Germinal center (tissue), 1 donor: ENCODE results near the gene OBSCN.

Experiments
- DNase-seq: peaks from one replicate; pipeline ENCODE4 v3.0.0; 2012; ENCODE audit warnings: mixed read lengths, low spot score

The OBSCN gene

GRCh38 chr1:228381356-228381755, 173.5 kb downstream of the OBSCN start:
- DNase-seq = no peak

- no peak for DNase-seq
These were observed 175.9 kb downstream of the OBSCN start for GRCh38 chr1:228383773-228384172.

DNA sequence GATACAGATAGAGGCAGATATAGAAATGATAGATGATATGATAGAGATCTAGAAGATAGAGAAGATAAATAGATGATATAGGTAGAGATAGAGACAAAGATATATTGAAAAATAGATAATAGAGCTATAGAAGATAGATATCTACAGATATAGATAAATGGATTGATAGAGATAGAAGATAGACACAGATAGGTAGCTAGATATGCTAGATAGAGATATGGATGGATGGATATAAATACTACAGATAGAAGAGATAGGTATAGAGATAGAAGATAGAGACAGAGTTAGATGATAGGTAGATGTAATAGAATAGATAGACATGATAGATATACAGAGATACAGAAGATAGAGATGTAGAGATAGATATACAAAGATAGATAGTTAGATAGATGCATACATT, 177.4 kb downstream of the OBSCN start:
- no peak for DNase-seq

DNA sequence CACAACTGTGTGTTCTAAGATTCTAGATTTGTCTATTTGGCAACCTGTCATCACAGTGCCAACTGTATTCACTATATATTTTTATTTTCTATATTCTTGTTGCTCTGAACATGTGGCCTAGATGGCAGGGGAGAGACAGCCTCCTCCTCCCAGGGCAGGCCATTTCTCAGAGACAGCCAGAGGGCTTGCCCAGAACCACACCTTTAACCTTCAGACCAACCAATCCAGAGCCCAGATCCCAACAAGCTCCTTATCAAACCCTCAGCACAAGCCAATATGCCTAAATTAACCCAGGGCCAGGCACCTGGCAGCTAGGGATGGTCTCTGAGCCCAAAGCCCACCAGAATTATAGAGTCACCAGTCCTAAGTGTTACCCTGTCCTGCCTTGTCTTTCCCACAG, 179.5 kb downstream of the OBSCN start:
- no peak for DNase-seq

DNA sequence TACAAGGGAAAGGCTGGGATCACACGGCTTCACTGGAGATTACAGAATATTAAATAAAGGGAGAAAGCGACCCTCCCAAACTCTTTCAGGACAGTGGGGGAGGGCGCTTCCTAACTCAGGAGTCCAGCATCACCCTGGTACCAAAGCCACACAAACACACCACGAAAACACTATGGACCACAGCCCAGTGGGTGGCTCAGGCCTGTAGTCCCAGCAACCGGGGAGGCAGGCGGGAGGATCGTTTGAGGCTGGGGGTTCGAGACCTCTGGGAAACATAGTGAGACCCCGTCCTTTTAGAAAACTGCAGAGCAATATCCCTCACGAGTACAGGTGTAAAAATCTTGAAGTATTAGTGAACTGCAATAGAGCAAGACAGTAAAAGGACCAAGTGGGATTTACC, 182.8 kb downstream of the OBSCN start:
- no peak for DNase-seq

DNA sequence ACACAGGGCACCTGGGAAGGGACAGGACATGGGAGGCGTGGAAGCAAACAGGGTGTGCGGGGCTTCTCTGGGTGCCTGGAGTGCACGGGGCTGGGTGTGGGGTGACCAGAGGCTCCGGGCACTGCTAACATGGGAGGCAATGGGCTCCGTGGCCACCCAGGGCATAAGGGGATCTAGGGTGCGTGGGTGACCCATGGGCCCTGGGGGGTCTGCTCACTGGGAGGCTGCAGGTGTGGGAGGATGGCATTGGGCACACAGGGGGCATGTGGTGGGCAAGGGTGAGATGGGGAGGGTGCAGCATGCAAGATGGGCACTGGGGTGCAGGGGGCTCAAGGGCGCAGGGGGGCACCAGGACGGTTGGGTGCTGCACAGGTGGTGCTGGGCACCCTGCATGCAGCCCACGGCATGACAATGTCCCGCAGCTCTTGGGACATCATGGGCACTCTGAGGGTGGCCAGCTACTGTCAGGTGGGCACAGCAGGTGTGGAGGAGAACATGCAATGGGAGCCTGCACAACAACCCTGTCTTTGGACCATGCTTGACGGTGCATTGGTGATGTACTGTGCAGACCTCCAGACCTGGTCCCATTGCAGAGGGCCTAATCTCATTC, 183.7 kb downstream of the OBSCN start:
- no peak for DNase-seq

- no peak for DNase-seq
These were observed 184.5 kb downstream of the OBSCN start for GRCh38 chr1:228392111-228392936.

DNA sequence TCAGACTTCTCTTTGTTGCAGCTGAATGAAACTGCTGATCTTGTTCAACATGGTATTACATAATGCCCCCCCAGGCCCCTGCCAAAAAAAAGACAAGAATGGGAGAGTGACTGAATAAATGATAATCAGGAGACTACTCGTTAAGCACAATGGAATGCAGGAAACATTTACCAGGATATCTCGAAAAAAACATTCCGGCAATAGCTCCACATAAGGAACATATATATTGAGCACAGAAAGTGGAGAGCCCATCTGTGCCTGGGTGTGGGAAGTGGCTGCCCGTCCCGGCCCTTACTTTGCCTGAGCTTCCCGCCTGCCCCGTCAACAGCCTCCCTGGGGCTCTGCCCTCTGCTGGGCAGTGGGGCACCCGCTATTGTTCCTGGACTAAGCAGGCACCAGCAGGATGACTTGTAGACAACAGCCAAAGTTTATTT, 185.4 kb downstream of the OBSCN start:
- DNase-seq = no peak

GRCh38 chr1:228393811-228394570, 186.1 kb downstream of the OBSCN start:
- no peak for DNase-seq

DNA sequence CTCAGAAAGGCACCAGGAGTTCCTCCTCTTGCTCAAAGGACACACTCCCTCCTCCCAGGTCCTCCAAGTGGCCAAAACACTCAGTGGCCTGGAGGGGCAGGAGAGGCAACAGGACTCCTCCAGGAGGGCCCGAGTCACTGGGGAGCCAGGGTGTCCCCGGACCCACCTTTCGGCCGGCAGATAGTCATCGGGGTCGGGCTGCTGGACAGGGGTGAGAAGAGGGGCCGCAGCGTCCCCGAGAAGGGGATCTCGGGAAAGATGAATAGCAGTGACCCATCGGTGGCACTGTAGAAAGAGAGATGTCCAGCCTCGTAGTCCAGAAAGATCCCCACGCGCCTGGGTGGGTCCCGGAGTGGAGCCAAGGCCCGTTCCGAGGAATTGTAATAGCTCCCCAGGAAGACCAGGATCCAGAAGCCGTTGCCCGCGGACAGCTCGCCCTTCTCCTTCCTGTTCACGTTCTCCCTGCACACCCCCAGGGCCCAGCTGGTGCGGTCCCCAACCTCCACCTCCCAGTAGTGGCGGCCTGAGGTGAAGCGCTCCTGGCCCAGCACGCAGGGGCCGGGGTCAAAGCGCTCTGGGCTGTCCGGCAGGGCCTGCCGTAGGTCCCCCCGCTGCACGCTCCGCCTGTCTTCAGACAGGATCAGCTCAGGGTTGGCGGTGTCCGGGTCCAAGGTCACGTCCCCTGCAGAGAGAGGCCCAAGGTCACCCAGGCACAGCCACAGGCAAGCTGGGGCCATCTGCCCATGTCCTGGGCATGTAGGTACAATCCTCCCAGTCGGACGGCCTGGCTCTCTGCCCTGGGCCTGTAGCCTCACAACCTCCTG, 186.9 kb downstream of the OBSCN start:
- DNase-seq = no peak

DNA sequence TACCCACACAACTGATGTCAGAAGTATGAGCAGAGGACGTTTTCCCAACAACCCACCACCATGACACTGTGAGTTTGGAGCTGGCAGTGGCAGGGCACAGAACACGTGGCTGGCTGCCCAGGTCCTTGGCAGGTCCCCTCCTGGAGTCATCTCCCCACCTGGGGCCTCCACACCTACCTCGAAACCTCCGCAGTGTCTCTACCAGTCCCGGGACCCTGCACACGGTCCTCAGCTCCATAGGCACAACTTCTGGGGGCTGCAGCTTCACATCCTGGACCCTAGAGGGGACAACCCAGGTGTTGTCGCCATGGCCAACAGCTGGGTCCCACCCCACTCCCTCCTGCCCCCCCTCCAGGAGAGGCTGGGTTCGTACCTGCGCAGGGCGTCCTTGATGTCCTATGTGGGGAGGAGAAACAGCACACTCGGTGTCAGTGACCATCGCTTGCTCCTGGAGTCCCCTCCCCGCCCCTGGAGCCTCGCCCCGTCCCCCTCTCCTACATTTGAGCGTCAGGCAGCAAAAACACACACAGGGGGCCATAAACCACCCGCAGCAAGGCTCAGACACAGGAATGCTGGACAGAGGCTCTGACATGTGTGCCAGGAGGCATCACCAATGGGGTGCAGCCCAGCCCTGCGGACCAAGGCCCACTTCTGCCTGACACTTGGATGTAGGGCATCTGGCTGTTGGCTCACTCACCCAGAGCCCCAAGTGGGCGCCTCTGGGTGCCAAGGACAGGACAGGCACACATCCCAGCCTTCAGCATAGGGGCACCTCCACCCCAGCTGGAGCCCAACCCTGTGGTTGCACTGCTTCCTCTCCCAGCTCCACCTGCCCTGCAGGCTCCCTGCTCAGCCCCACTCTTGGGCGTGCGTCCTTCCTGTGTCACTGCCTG, 189.2 kb downstream of the OBSCN start:
- no peak for DNase-seq

- DNase-seq = no peak
These were observed 190.1 kb downstream of the OBSCN start for GRCh38 chr1:228397966-228398365.

- no peak for DNase-seq
These were observed 191.1 kb downstream of the OBSCN start for GRCh38 chr1:228398741-228399461.

DNA sequence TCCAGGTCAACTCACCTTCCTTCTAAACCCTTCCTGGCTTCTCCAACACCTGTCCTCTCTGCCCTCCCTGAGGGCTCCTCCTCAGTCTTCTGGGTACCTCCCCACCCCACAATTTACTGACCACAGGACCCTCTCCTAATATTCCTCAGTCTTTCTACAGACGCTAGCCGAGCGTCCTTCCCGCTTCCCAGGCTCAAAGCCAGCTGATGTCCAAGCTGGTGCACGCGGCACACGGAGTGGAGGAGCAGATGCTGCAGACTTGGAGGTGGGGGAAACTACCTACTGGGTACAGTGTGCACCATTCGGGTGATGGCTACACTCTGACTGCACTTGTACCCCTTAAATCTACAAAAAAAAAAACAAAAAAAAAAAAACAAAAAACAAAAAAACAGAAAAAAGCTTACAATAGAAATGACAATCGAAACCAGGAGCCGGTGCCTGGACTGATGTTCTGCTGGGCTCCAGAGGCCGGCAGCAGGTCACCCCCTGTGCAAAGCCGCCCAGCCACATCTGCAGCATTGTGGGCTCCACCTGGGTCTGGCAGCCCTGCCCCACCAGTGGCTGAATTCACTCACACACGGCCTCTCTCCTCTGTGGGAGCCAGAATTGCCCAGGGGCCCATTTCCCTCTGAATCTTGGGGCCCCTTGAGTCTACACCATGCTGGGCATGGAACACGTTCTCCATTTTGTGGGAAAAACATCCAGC, 191.8 kb downstream of the OBSCN start:
- no peak for DNase-seq

GRCh38 chr1:228400237-228400651, 192.4 kb downstream of the OBSCN start:
- DNase-seq = no peak

- DNase-seq = no peak
These were observed 193.0 kb downstream of the OBSCN start for GRCh38 chr1:228400692-228401454.

- no peak for DNase-seq
These were observed 194.2 kb downstream of the OBSCN start for GRCh38 chr1:228401782-228402640.

- no peak for DNase-seq
These were observed 194.8 kb downstream of the OBSCN start for GRCh38 chr1:228402641-228403025.
